HG02973 (cell line): Measurements from ENCODE around the gene RUNDC3A.
"Not testable (repeated sequence)": the region's sequence is repeated elsewhere in the genome, so short reads cannot be mapped to it uniquely, and the experiment has no call there.

Experiments used
- ATAC-seq: cut with Tn5 transposase; IDR thresholded peaks from one replicate; pipeline ENCODE4 v1.9.1; 2021; ENCODE audit warnings: moderate library complexity; ENCODE audit not compliant: unreplicated experiment

RUNDC3A gene

GRCh38 chr17:44318077-44318892 is 9.9 kb downstream of the RUNDC3A start:
- no peak for ATAC-seq

GRCh38 chr17:44320066-44320465 is 11.7 kb downstream of the RUNDC3A start:
- ATAC-seq = no peak

- ATAC-seq = no peak
Observed at GRCh38 chr17:44321246-44322120, 13.1 kb downstream of the RUNDC3A start.

- no peak for ATAC-seq
Observed at GRCh38 chr17:44322236-44322895, 14.0 kb downstream of the RUNDC3A start.

- ATAC-seq = no peak
Observed at GRCh38 chr17:44323359-44324091, 15.1 kb downstream of the RUNDC3A start.

GRCh38 chr17:44324092-44324570 is 15.7 kb downstream of the RUNDC3A start:
- ATAC-seq = no peak

GRCh38 chr17:44324571-44325275 is 16.3 kb downstream of the RUNDC3A start, which contains the start of gene SLC25A39:
TSS of gene SLC25A39 (minus strand) at chr17:44324823. CDS start at chr17:44323562, 1,261 bp downstream.
- ATAC-seq = peak; percentile 45

- peak; percentile 52 for ATAC-seq
Observed at GRCh38 chr17:44326861-44327444, 18.6 kb downstream of the RUNDC3A start.

GRCh38 chr17:44327715-44328449 is 19.5 kb downstream of the RUNDC3A start:
- ATAC-seq = no peak

GRCh38 chr17:44329516-44329915 is 21.1 kb downstream of the RUNDC3A start:
- ATAC-seq = not testable (repeated sequence)

GRCh38 chr17:44330263-44330662 is 21.9 kb downstream of the RUNDC3A start:
- ATAC-seq = not testable (repeated sequence)

- ATAC-seq = no peak
Observed at GRCh38 chr17:44331249-44331760, 22.9 kb downstream of the RUNDC3A start.

GRCh38 chr17:44333371-44333770 is 25.0 kb downstream of the RUNDC3A start:
- ATAC-seq = no peak

- no peak for ATAC-seq
Observed at GRCh38 chr17:44334315-44334714, 25.9 kb downstream of the RUNDC3A start.

GRCh38 chr17:44334727-44335126 is 26.3 kb downstream of the RUNDC3A start:
- ATAC-seq = no peak

- ATAC-seq = no peak
Observed at GRCh38 chr17:44335564-44335963, 27.2 kb downstream of the RUNDC3A start.

GRCh38 chr17:44335968-44336367 is 27.6 kb downstream of the RUNDC3A start:
- ATAC-seq = no peak

- ATAC-seq = no peak
Observed at GRCh38 chr17:44338702-44339101, 30.3 kb downstream of the RUNDC3A start.
